ENCODE measurements around the gene TBRG1.

The TBRG1 gene

GRCh38 chr11:124662106-124662505 is 39.4 kb downstream of the TBRG1 start:
- no peak overlapping the region for H3K27ac ChIP-seq
- H3K9me3 ChIP-seq = no peaks in the 10 kb centered on the region
- H3K36me3 ChIP-seq = peaks cover 5 to 32% (median 15%) of the 10 kb centered on the region in 3 donors
- intact Hi-C loops (cut with DNase I; ENCODE audit: low total_unique reads) = loop anchor here (10.0 kb wide), 1 partner anchor 173 kb away; no protein-coding TSS in a partner anchor
- TF ChIP-seq, protein P1, sequence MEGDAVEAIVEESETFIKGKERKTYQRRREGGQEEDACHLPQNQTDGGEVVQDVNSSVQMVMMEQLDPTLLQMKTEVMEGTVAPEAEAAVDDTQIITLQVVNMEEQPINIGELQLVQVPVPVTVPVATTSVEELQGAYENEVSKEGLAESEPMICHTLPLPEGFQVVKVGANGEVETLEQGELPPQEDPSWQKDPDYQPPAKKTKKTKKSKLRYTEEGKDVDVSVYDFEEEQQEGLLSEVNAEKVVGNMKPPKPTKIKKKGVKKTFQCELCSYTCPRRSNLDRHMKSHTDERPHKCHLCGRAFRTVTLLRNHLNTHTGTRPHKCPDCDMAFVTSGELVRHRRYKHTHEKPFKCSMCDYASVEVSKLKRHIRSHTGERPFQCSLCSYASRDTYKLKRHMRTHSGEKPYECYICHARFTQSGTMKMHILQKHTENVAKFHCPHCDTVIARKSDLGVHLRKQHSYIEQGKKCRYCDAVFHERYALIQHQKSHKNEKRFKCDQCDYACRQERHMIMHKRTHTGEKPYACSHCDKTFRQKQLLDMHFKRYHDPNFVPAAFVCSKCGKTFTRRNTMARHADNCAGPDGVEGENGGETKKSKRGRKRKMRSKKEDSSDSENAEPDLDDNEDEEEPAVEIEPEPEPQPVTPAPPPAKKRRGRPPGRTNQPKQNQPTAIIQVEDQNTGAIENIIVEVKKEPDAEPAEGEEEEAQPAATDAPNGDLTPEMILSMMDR (IDR thresholded peaks at IDR 0.05) = no peak
- H3K4me1 ChIP-seq = no peaks in the 10 kb centered on the region
- H3K27me3 ChIP-seq = no peaks in the 10 kb centered on the region
- H3K4me3 ChIP-seq = no peak overlapping the region
- DNase-seq = no peak

GRCh38 chr11:124663861-124664260 is 41.2 kb downstream of the TBRG1 start:
- no peaks in the 10 kb centered on the region for H3K4me1 ChIP-seq
- TF ChIP-seq, protein P1 (IDR thresholded peaks at IDR 0.05) = no peak
- H3K27me3 ChIP-seq = no peaks in the 10 kb centered on the region
- no peak overlapping the region for H3K4me3 ChIP-seq
- no peaks in the 10 kb centered on the region for H3K9me3 ChIP-seq
- H3K27ac ChIP-seq = no peak overlapping the region
- no peak for DNase-seq
- H3K36me3 ChIP-seq = peaks cover 5 to 33% (median 9%) of the 10 kb centered on the region in 3 donors
- intact Hi-C loops (cut with DNase I; ENCODE audit: low total_unique reads) = loop anchor here (10.0 kb wide), 1 partner anchor 171 kb away; no protein-coding TSS in a partner anchor

DNA sequence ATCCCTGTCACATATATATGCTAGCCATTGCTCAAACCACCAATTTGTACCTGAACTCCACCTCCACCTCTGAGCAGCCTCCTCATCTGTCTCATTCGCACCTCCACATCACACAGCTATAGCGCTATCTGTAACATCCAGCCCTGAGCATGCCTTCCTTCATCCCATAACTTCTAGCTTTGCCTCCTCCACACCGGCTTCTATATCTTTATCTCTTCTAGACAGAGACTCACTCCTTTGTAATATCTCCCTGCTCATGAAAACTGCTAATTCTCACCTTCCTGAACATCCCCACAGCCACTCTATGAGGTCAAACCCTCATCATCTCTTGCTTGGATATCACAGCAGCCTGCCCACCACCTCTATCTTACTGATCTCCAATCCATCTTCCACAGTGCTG is 44.9 kb downstream of the TBRG1 start:
- Histone ChIP-seq H3K9me3 (no peaks in the 10 kb centered on the region), H3K4me1 (peaks cover 0 to 3% (median 2%) of the 10 kb centered on the region in 4 donors), H3K4me3 (no peak overlapping the region), H3K36me3 (peaks cover 5 to 33% (median 9%) of the 10 kb centered on the region in 3 donors), H3K27ac (no peak overlapping the region), H3K27me3 (no peaks in the 10 kb centered on the region)
- intact Hi-C loops (cut with DNase I; ENCODE audit: low total_unique reads) = loop anchor here (5.0 to 10.0 kb wide), 2 partner anchors 167 to 200 kb away; partner anchors contain the start of gene ROBO3
- TF ChIP-seq, protein P1 (IDR thresholded peaks at IDR 0.05) = no peak
- DNase-seq = no peak

DNA sequence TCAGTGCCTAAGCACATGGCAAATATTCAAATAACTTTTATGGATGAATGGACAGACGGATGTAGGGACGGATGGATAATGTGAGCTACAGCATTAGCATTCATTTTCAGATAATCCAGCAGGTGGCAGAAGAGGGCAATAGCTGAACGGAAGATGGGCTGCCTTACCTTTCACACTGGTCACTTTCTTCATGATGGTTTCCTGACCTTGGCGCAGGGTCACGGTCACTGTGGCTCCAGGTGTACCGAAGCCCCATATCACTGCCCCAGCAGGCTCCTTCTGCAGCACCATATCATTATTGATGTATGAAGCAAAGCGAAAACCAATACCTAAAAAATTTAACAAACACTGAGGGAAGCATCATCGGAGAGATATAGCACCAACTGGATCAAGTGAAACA is 46.5 kb downstream of the TBRG1 start:
- Histone ChIP-seq H3K4me1 (peaks cover 0 to 11% (median 10%) of the 10 kb centered on the region in 4 donors), H3K36me3 (peaks cover 5 to 26% (median 7%) of the 10 kb centered on the region in 3 donors), H3K27ac (no peak overlapping the region), H3K4me3 (no peak overlapping the region), H3K9me3 (no peaks in the 10 kb centered on the region), H3K27me3 (no peaks in the 10 kb centered on the region)
- TF ChIP-seq, protein P1 (IDR thresholded peaks at IDR 0.05) = peak; percentile 76 to 86
- peak in 1 of 2 donors; percentile 25 for DNase-seq
- intact Hi-C loops (cut with DNase I; ENCODE audit: low total_unique reads) = loop anchor here (5.0 to 10.0 kb wide), 2 partner anchors 166 to 198 kb away; partner anchors contain the start of gene ROBO3

- H3K4me3 ChIP-seq = no peak overlapping the region
- no peak overlapping the region for H3K27ac ChIP-seq
- DNase-seq = no peak
Observed at GRCh38 chr11:124670732-124671131, 48.1 kb downstream of the TBRG1 start.

More at GRCh38 chr11:124670732-124671131, 48.1 kb downstream of the TBRG1 start:
- H3K36me3 ChIP-seq = peaks cover 0 to 14% (median 5%) of the 10 kb centered on the region in 3 donors
- no peaks in the 10 kb centered on the region for H3K27me3 ChIP-seq
- no peaks in the 10 kb centered on the region for H3K9me3 ChIP-seq
- TF ChIP-seq, protein P1 (IDR thresholded peaks at IDR 0.05) = no peak
- H3K4me1 ChIP-seq = peaks cover 0 to 25% (median 19%) of the 10 kb centered on the region in 4 donors
- intact Hi-C loops (cut with DNase I; ENCODE audit: low total_unique reads) = loop anchor here (2.0 kb wide), 1 partner anchor 94 kb away; no protein-coding TSS in a partner anchor

All from tibial artery (tissue), 4 donors.